Testis (tissue), 3 donors: ENCODE measurements around the gene PPP1R14B. TPM values are rescaled to one million over a fixed set of nuclear protein-coding genes. Genes with fewer than 3 reads are reported as not detected.
A peak's percentile ranks its signal among the peaks of the same experiment; 100 is the strongest.

Source experiments
- DNase-seq: peaks from one replicate; pipeline ENCODE4 v3.0.0-alpha.2; 2019
- H3K27ac ChIP-seq, 2 donors: fragments of 200-600 bp; sonication (generic); one replicate each; pipeline ENCODE4 v1.5.1; 2019
- H3K27me3 ChIP-seq: fragments of 200-600 bp; sonication (generic); one replicate; pipeline ENCODE4 v1.5.1; 2019
- H3K36me3 ChIP-seq: fragments of 200-600 bp; sonication (generic); one replicate; pipeline ENCODE4 v1.5.1; 2017; ENCODE audit warnings: low read depth; ENCODE audit errors: missing control alignments
- H3K4me1 ChIP-seq: fragments of 200-600 bp; sonication (generic); one replicate; pipeline ENCODE4 v1.5.1; 2019
- H3K4me3 ChIP-seq, 2 donors: fragments of 200-600 bp; sonication (generic); one replicate each; pipeline ENCODE4 v1.5.1; 2017 to 2019
- H3K9me3 ChIP-seq: fragments of 200-600 bp; sonication (generic); one replicate; pipeline ENCODE4 v1.5.1; 2017
- CTCF ChIP-seq, 3 experiments: fragments of 450-650 bp in 2 of 3; fragments of 200-600 bp in 1 of 3; sonication (generic) in 1 of 3; IDR thresholded peaks; one replicate each; pipeline ENCODE4 v1.5.1; 2016 to 2019; ENCODE audit warnings: antibody characterized with exemption in 3 of 3, mild to moderate bottlenecking in 2 of 3, moderate library complexity in 1 of 3
- POLR2A ChIP-seq: fragments of 450-650 bp; IDR thresholded peaks from one replicate; pipeline ENCODE4 v1.6.1; 2017; ENCODE audit warnings: antibody characterized with exemption, mild to moderate bottlenecking, moderate library complexity
- WGBS, 2 donors: methylation state at CpG; one replicate each; pipeline ENCODE4 v1.1.5; 2018; 5-methylcytosine and 5-hydroxymethylcytosine counted together
- intact Hi-C: fragments of 100-400 bp; cut with DNase I; formaldehyde crosslinking; loops from one replicate; pipeline ENCODE4 v1.15.1; 2023; ENCODE audit warnings: low total_unique reads
- polyA plus RNA-seq: library from polyadenylated mRNA; stranded (reverse); fragments of 350-450 nt; fragmentation: Illumina TruSeq; extraction: RNeasy Lipid Tissue Mini Kit (QIAGEN cat#74804); gene quantifications from one replicate; pipeline ENCODE4 v1.2.3, GENCODE V29; 2014; ENCODE audit warnings: low read depth, low replicate concordance; ENCODE audit not compliant: insufficient read depth
- total RNA-seq, 2 donors: library from RNA; depleted of rRNA; stranded (reverse); fragments of >200 nt; gene quantifications; one replicate each; pipeline ENCODE4 v1.2.3, GENCODE V29; 2016

The PPP1R14B gene
- total and polyA plus RNA-seq, 3 donors from 2014 or later, result 53.4 to 72.0 (median 67.3) TPM

DNA sequence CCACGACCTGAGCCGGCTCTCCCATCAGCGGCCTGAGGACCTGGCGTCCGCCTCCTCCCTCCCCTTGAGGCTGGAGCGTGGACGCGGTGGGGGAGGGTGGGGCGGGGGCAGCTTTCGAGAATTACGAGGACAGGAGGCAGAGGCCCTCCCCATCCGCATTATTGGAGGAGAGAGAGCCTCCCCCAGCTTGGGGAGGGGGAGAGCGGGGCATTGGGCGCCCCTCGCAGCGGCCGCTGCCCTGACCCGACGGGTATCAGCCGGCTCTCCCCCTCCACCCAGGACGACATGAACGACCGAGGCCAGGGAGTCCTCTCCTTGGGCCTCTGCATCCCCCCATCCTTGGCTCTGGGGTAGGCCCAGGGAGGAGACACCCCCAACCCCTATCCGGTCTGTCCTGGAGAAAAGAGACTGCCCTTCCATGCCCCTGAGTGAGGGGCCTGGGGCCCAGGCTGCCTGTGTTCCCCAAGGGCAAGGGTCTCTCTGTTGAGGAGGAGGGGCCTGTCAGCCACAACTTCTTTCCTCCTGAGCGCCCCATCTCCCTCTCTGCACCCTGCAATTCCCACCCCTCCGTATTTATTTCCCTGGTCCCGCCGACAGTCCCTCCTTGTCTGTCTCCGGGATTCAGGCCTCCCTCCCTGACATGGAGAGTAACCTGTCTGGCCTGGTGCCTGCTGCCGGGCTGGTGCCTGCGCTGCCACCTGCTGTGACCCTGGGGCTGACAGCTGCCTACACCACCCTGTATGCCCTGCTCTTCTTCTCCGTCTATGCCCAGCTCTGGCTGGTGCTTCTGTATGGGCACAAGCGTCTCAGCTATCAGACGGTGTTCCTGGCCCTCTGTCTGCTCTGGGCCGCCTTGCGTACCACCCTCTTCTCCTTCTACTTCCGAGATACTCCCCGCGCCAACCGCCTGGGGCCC lies 39.4 kb upstream of the PPP1R14B start:
- no peak for DNase-seq
- no peaks in the 10 kb centered on the region for H3K36me3 ChIP-seq
- intact Hi-C loops, result no loop called here
- no peaks in the 10 kb centered on the region for H3K27me3 ChIP-seq
- H3K4me3 ChIP-seq, result peak overlapping the region; percentile 80 to 93
- peaks cover 23% of the 10 kb centered on the region for H3K4me1 ChIP-seq
- TF ChIP-seq POLR2A, result no peak
- no peaks in the 10 kb centered on the region for H3K9me3 ChIP-seq
- WGBS, 2 donors, result 27 to 37% methylated on average over 17 to 26 of the region's 40 CpGs
- H3K27ac ChIP-seq, result peak overlapping the region; percentile 47 to 97

DNA sequence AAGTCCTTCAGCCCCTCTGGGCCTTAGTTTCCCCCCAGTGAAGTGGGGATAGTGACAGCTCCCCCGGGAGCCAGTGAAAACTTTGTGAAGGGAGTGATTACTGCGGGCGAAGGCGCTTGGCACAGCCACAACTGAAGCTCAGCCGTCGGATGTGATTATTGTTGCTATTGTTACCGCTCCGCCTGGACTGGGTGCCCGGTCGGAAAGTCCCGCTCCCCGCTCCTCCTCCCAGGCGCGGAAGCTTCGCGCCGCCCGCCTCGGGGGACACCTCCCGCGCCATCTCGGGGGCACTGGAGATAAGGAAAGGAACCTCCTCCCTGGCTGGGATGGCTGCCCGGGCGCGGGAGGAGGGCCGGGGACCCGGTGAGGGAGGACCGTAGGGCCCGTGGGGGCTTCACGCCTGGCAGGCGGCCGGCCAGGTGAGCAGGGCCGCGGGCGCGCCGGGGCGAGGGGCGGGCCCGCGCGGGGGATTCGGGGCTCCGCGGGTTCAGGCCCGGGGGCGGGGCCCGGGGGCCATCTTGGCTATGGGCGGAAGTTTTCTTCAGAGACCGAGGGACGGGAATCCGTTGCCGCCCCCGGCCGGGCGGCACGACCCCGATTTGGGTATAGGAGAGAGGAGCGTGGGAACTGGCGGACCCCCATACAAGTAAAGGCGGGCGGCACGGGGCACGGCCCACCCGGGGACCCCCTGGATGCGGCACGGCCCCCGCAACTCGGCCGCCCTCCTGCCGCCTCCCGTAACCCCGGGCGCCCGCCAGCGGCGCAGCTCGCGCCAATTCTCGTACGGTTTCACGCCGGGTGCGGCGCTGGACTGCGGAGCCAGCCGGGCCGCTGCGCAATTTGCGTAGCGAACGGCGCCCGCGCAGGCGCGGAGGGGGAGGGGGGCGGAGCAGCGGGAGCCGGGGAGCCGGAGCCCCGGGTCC lies 38.5 kb upstream of the PPP1R14B start, which contains the start of gene GPR137:
Gene GPR137, plus strand, starts transcription at position 887 of the 923 bp plus-strand sequence. CDS start 677 bp downstream, outside the sequence.
- Histone ChIP-seq H3K9me3 (no peaks in the 10 kb centered on the region), H3K4me1 (peaks cover 23% of the 10 kb centered on the region), H3K27me3 (no peaks in the 10 kb centered on the region), H3K4me3 (peak within 1 kb of the TSS; percentile 80 to 93), H3K36me3 (no peaks in the 10 kb centered on the region), H3K27ac (peak within 1 kb of the TSS; percentile 79 to 97)
- DNase-seq, result peak; percentile 88
- 2% methylated on average over 25 of the region's 102 CpGs; no CpG with 5 or more reads in 1 of the 2 donors for WGBS, 2 donors
- intact Hi-C loops, result no loop called here
- peak in 1 of 3 experiments; percentile 5 for TF ChIP-seq CTCF (IDR thresholded peaks at IDR 0.05)
- TF ChIP-seq POLR2A, result no peak

DNA sequence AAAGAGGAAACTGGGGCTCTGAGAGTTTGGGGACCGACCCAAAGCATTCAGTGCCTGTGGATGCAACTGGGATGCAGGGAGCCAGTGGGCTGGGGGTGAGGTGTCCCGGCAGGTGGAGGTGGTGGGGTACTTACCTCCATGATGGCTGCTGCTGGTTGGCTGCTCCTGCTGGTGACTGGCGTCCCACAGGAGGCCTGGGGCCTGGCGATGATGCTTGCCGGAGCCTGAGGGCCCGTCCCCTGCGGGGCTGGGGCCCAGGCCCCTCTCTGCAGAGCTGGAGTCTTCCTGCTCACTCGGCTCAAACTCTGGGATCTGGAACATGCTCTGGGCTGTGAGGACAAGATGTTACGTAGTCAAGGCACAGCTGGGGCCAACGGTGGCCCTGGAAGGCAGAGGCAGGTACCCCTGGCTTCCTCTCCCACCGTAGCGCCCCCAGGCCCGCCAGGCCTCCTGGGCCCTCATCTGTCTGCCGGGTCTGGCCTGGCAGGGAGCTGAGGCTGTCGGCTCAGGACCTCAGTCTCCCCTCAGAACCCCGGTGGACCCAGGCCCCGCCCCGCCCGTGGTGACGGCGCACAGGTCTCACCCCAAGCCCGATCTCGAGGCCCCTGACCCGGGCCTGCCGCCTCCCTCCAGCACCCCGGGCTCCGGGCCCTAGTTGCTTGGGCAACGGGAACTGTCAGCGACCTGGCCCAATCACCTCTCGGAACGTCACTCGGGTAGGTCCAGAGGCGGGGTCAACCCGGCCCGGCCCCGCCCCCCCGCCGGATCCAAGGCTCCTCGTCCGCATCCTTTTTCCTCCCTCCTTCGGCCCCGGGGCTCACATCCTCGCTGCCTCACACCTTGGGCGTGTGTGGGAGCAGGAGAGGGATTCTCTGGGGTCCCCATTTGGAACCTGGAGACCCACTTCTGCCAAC lies 37.6 kb upstream of the PPP1R14B start, which contains the start of gene BAD:
Gene BAD, minus strand, starts transcription at position 618 of the 914 bp plus-strand sequence. Its CDS starts 297 bp downstream, at position 321.
- H3K4me3 ChIP-seq, result peak within 1 kb of the TSS; percentile 80 to 93
- intact Hi-C loops, result no loop called here
- H3K27me3 ChIP-seq, result no peaks in the 10 kb centered on the region
- peak within 1 kb of the TSS; percentile 79 to 97 for H3K27ac ChIP-seq
- DNase-seq, result peak; percentile 98
- H3K9me3 ChIP-seq, result no peaks in the 10 kb centered on the region
- TF ChIP-seq CTCF (IDR thresholded peaks at IDR 0.05) (no peak), POLR2A (no peak)
- H3K4me1 ChIP-seq, result peaks cover 23% of the 10 kb centered on the region
- H3K36me3 ChIP-seq, result no peaks in the 10 kb centered on the region
- 2 to 3% methylated on average over 19 to 28 of the region's 44 CpGs for WGBS, 2 donors

GRCh38 chr11:64283092-64283491 lies 36.3 kb upstream of the PPP1R14B start:
- H3K4me1 ChIP-seq, result peaks cover 23% of the 10 kb centered on the region

More at GRCh38 chr11:64283092-64283491, 36.3 kb upstream of the PPP1R14B start:
- 88 to 90% methylated on average over 3 of the region's 3 CpGs for whole genome bisulfite sequencing, 2 donors
- H3K27ac ChIP-seq, result peak overlapping the region in 1 of 2 donors; percentile 45
- TF ChIP-seq POLR2A (no peak), CTCF (IDR thresholded peaks at IDR 0.05) (no peak)
- no peak overlapping the region for H3K4me3 ChIP-seq
- no peaks in the 10 kb centered on the region for H3K36me3 ChIP-seq
- intact Hi-C loops, result no loop called here
- H3K9me3 ChIP-seq, result no peaks in the 10 kb centered on the region
- no peaks in the 10 kb centered on the region for H3K27me3 ChIP-seq
- no peak for DNase-seq
